ENCODE data around the gene PRDM16. TPM values are rescaled to one million over a fixed set of nuclear protein-coding genes. Genes with fewer than 3 reads are reported as not detected.
"Not testable (repeated sequence)": the region's sequence is repeated elsewhere in the genome, so short reads cannot be mapped to it uniquely, and the experiment has no call there.

Gene PRDM16
- total RNA-seq, 4 donors from 2014 or later, result 0.26 to 7.7 (median 0.35) TPM; not detected in 1

GRCh38 chr1:3161176-3161840, 92.3 kb downstream of the PRDM16 start:
- no peak for TF ChIP-seq POLR2A (IDR thresholded peaks at IDR 0.05)
- no peak for TF ChIP-seq CTCF (IDR thresholded peaks at IDR 0.05)
- Histone ChIP-seq H3K9me3 (no peaks in the 10 kb centered on the region), H3K4me3 (no peak overlapping the region), H3K4me1 (no peaks in the 10 kb centered on the region), H3K36me3 (no peaks in the 10 kb centered on the region), H3K27me3 (no peaks in the 10 kb centered on the region), H3K27ac (no peak overlapping the region)
- DNase-seq, result no peak
- intact Hi-C loops (cut with DNase I; ENCODE audit: low total_unique reads), result no loop called here

GRCh38 chr1:3162322-3162882, 93.4 kb downstream of the PRDM16 start:
- Histone ChIP-seq H3K4me3 (no peak overlapping the region), H3K4me1 (no peaks in the 10 kb centered on the region), H3K36me3 (no peaks in the 10 kb centered on the region), H3K9me3 (no peaks in the 10 kb centered on the region), H3K27ac (no peak overlapping the region), H3K27me3 (no peaks in the 10 kb centered on the region)
- TF ChIP-seq POLR2A (IDR thresholded peaks at IDR 0.05) (no peak), CTCF (IDR thresholded peaks at IDR 0.05) (no peak)
- intact Hi-C loops (cut with DNase I; ENCODE audit: low total_unique reads), result no loop called here
- no peak for DNase-seq

- TF ChIP-seq POLR2A (IDR thresholded peaks at IDR 0.05), result no peak
- TF ChIP-seq CTCF (IDR thresholded peaks at IDR 0.05), result no peak
- H3K27ac ChIP-seq, result no peak overlapping the region
These were observed 94.4 kb downstream of the PRDM16 start for GRCh38 chr1:3163356-3163755.

GRCh38 chr1:3164671-3165070, 95.7 kb downstream of the PRDM16 start:
- Histone ChIP-seq H3K9me3 (no peaks in the 10 kb centered on the region), H3K4me3 (no peak overlapping the region), H3K27ac (no peak overlapping the region), H3K4me1 (no peaks in the 10 kb centered on the region), H3K36me3 (no peaks in the 10 kb centered on the region), H3K27me3 (no peaks in the 10 kb centered on the region)
- DNase-seq, result no peak
- TF ChIP-seq CTCF (IDR thresholded peaks at IDR 0.05), result no peak
- TF ChIP-seq POLR2A (IDR thresholded peaks at IDR 0.05), result no peak
- intact Hi-C loops (cut with DNase I; ENCODE audit: low total_unique reads), result no loop called here

More at GRCh38 chr1:3163356-3163755, 94.4 kb downstream of the PRDM16 start:
- no peaks in the 10 kb centered on the region for H3K4me1 ChIP-seq
- DNase-seq, result no peak
- H3K36me3 ChIP-seq, result no peaks in the 10 kb centered on the region
- H3K9me3 ChIP-seq, result no peaks in the 10 kb centered on the region
- intact Hi-C loops (cut with DNase I; ENCODE audit: low total_unique reads), result no loop called here
- H3K4me3 ChIP-seq, result no peak overlapping the region
- H3K27me3 ChIP-seq, result no peaks in the 10 kb centered on the region

- H3K4me3 ChIP-seq; H3K9me3 ChIP-seq; DNase-seq; H3K27me3 ChIP-seq; H3K27ac ChIP-seq; H3K4me1 ChIP-seq; H3K36me3 ChIP-seq; intact Hi-C loops (cut with DNase I; ENCODE audit: low total_unique reads): not testable (repeated sequence)
These were observed 96.2 kb downstream of the PRDM16 start for GRCh38 chr1:3165189-3165588.

Data from uterus (tissue), 4 donors.